H9 (cell line): ENCODE measurements around the gene AKAP12. TPM values are rescaled to one million over a fixed set of nuclear protein-coding genes. Genes with fewer than 3 reads are reported as not detected.
A peak's percentile ranks its signal among the peaks of the same experiment; 100 is the strongest.

Experiments
- DNase-seq: peaks from one replicate; pipeline ENCODE4 v3.0.0-alpha.2; 2017
- H2AFZ ChIP-seq: one replicate; pipeline ENCODE4 v1.6.1; 2013; ENCODE audit warnings: mild to moderate bottlenecking, low read length, control low read depth, moderate library complexity
- H2AK5ac ChIP-seq: 2 replicates; pipeline ENCODE4 v1.6.1; 2013; ENCODE audit warnings: low read length, control low read depth, mixed read lengths; ENCODE audit not compliant: insufficient read length
- H2BK120ac ChIP-seq: one replicate; pipeline ENCODE4 v1.6.1; 2013; ENCODE audit warnings: low read depth, mild to moderate bottlenecking, low read length, control low read depth, inconsistent platforms; ENCODE audit not compliant: poor library complexity, severe bottlenecking
- H2BK12ac ChIP-seq: 2 replicates; pipeline ENCODE4 v1.6.1; 2013; ENCODE audit warnings: low read length, control low read depth, mixed read lengths, low read depth; ENCODE audit not compliant: insufficient read length
- H2BK15ac ChIP-seq: 2 replicates; pipeline ENCODE4 v1.6.1; 2013; ENCODE audit warnings: low read depth, low read length, control low read depth
- H2BK20ac ChIP-seq: one replicate; pipeline ENCODE4 v1.6.1; 2013; ENCODE audit warnings: low read depth, mild to moderate bottlenecking, low read length, control low read depth, inconsistent platforms; ENCODE audit not compliant: poor library complexity, severe bottlenecking
- H2BK5ac ChIP-seq: 2 replicates; pipeline ENCODE4 v1.6.1; 2013; ENCODE audit warnings: low read length, control low read depth, mixed read lengths; ENCODE audit not compliant: insufficient read length
- H3K14ac ChIP-seq: 2 replicates; pipeline ENCODE4 v1.6.1; 2013; ENCODE audit warnings: low read length, control low read depth; ENCODE audit not compliant: insufficient read depth
- H3K18ac ChIP-seq: 2 replicates; pipeline ENCODE4 v1.6.1; 2013; ENCODE audit warnings: low read depth, mild to moderate bottlenecking, mixed read lengths, low read length, control low read depth; ENCODE audit not compliant: insufficient read length
- H3K23ac ChIP-seq: 2 replicates; pipeline ENCODE4 v1.6.1; 2013; ENCODE audit warnings: low read length, control low read depth, mixed read lengths, low read depth; ENCODE audit not compliant: insufficient read length
- H3K23me2 ChIP-seq: 2 replicates; pipeline ENCODE4 v1.6.1; 2013; ENCODE audit warnings: low read depth, mild to moderate bottlenecking, mixed read lengths, low read length, control low read depth; ENCODE audit not compliant: insufficient read length, poor library complexity, severe bottlenecking
- H3K27ac ChIP-seq: 2 replicates; pipeline ENCODE4 v1.5.1; 2013; ENCODE audit warnings: low read length, control low read depth, mixed read lengths, low read depth; ENCODE audit not compliant: insufficient read length
- H3K27me3 ChIP-seq: 2 replicates; pipeline ENCODE4 v1.6.1; 2013; ENCODE audit warnings: low read length, control low read depth, inconsistent platforms; ENCODE audit not compliant: insufficient read depth
- H3K4ac ChIP-seq: 2 replicates; pipeline ENCODE4 v1.6.1; 2013; ENCODE audit warnings: low read depth, mild to moderate bottlenecking, control low read depth, inconsistent platforms, low read length, moderate library complexity
- H3K4me1 ChIP-seq: 2 replicates; pipeline ENCODE4 v1.6.1; 2013; ENCODE audit warnings: low read length, control low read depth, inconsistent platforms; ENCODE audit not compliant: insufficient read depth
- H3K4me2 ChIP-seq: 2 replicates; pipeline ENCODE4 v1.6.1; 2013; ENCODE audit warnings: low read length, control low read depth, mixed read lengths; ENCODE audit not compliant: insufficient read length, insufficient read depth
- H3K56ac ChIP-seq: 2 replicates; pipeline ENCODE4 v1.6.1; 2013; ENCODE audit warnings: low read depth, mild to moderate bottlenecking, mixed read lengths, low read length, control low read depth; ENCODE audit not compliant: insufficient read length
- H3K79me1 ChIP-seq: 2 replicates; pipeline ENCODE4 v1.6.1; 2013; ENCODE audit warnings: low read depth, mild to moderate bottlenecking, moderate library complexity, low read length, control low read depth, inconsistent platforms; ENCODE audit not compliant: insufficient read depth, poor library complexity, severe bottlenecking
- H3K79me2 ChIP-seq: 2 replicates; pipeline ENCODE4 v1.6.1; 2013; ENCODE audit warnings: low read length, control low read depth, inconsistent platforms; ENCODE audit not compliant: insufficient read depth
- H3K9ac ChIP-seq: 2 replicates; pipeline ENCODE4 v1.6.1; 2013; ENCODE audit warnings: low read length, control low read depth, mixed read lengths; ENCODE audit not compliant: insufficient read length; ENCODE audit errors: extremely low read depth
- H3K9me3 ChIP-seq: one replicate; pipeline ENCODE4 v1.6.1; 2013; ENCODE audit warnings: low read depth, low read length, inconsistent platforms; ENCODE audit not compliant: control insufficient read depth
- H3T11ph ChIP-seq: one replicate; pipeline ENCODE4 v1.6.1; 2013; ENCODE audit warnings: mild to moderate bottlenecking, low read length, control low read depth, inconsistent platforms
- H4K20me1 ChIP-seq: one replicate; pipeline ENCODE4 v1.6.1; 2013; ENCODE audit not compliant: control insufficient read depth, insufficient read length, insufficient read depth
- H4K5ac ChIP-seq: 2 replicates; pipeline ENCODE4 v1.6.1; 2013; ENCODE audit warnings: low read depth, mild to moderate bottlenecking, mixed read lengths, low read length, control low read depth; ENCODE audit not compliant: insufficient read length
- H4K8ac ChIP-seq: replicated peaks from 2 replicates; pipeline ENCODE4 v1.6.1; 2013; ENCODE audit warnings: low read length, control low read depth, mixed read lengths, low read depth; ENCODE audit not compliant: insufficient read length
- H4K91ac ChIP-seq: 2 replicates; pipeline ENCODE4 v1.6.1; 2013; ENCODE audit warnings: low read depth, mild to moderate bottlenecking, moderate library complexity, mixed read lengths, low read length, control low read depth; ENCODE audit not compliant: insufficient read length
- H3K27ac Mint-ChIP-seq, 3 experiments: 2 replicates in 2 of 3; 3 replicates in 1 of 3; pipeline ENCODE4 v1.8.0; 2020 to 2021; ENCODE audit warnings: mixed read lengths in 3 of 3, mild to moderate bottlenecking in 1 of 3, moderate library complexity in 1 of 3
- H3K27me3 Mint-ChIP-seq: 2 replicates; pipeline ENCODE4 v1.8.0; 2021; ENCODE audit warnings: low read depth, mild to moderate bottlenecking, moderate library complexity, mixed read lengths
- H3K36me3 Mint-ChIP-seq, 3 experiments: 2 replicates in 2 of 3; 3 replicates in 1 of 3; pipeline ENCODE4 v1.8.0; 2020 to 2021; ENCODE audit warnings: low read depth in 3 of 3, mixed read lengths in 3 of 3; ENCODE audit not compliant: insufficient read depth in 1 of 3
- H3K4me1 Mint-ChIP-seq, 2 experiments: 2 replicates each; pipeline ENCODE4 v1.8.0; 2020; ENCODE audit warnings: mixed read lengths in 2 of 2
- H3K4me3 Mint-ChIP-seq, 2 experiments: 2 replicates in 1 of 2; 3 replicates in 1 of 2; pipeline ENCODE4 v1.8.0; 2020 to 2021; ENCODE audit warnings: mild to moderate bottlenecking in 2 of 2, mixed read lengths in 2 of 2, moderate library complexity in 1 of 2
- H3K9me3 Mint-ChIP-seq, 2 experiments: 2 replicates in 1 of 2; 3 replicates in 1 of 2; pipeline ENCODE4 v1.8.0; 2020; ENCODE audit warnings: mild to moderate bottlenecking in 2 of 2, mixed read lengths in 2 of 2, moderate library complexity in 1 of 2
- WGBS: extraction: QIAGEN DNeasy Blood & Tissue Kit; methylation state at CpG from one replicate; pipeline ENCODE4 v1.1.7; 2013; ENCODE audit warnings: missing lambda C conversion rate, low lambda C conversion rate, mixed read lengths; ENCODE audit not compliant: insufficient read length; ENCODE audit errors: extremely low coverage; 5-methylcytosine and 5-hydroxymethylcytosine counted together
- total RNA-seq: library from RNA; stranded (reverse); gene quantifications from 2 replicates; pipeline ENCODE4 v1.2.1, GENCODE V29; 2021
- TF ChIP-seq, protein P1 (sequence below): fragments of 200-600 bp; sonication (generic); conservative IDR thresholded peaks from 3 replicates; pipeline ENCODE4 v1.8.0; 2021; ENCODE audit warnings: antibody characterized with exemption, mild to moderate bottlenecking

The AKAP12 gene
- total RNA-seq, 1 experiment from 2014 or later = 52.3 TPM

DNA sequence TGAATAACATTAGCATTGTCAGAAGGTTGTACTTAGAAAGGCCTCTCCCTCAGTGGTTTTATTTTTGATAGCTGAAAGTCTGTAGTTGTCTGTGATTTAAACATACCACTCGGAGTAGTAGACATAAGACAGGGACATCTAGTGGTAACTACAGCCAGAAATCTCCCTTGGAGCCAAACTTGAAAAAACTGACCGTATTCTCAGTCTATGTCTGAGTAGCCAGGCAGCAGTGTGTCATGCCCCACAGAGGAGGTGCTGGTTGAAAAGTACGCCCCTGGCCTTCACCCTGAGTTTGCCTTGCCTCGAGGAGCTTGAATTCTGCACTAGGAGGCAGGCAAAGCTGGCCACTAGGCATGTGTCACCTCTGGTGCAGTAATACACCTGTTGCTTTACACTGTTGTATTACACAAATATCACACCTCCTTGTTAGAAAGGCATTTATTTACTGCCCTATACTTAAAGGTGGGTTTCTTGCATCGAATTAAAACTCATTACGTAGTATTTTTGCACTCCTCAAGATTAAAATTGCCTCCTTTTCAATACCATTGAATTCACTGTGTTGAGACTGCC is 130.8 kb downstream of the AKAP12 start:
- peaks cover 15 to 16% of the 10 kb centered on the region in 2 experiments for H3K4me1 Mint-ChIP-seq

More for the DNA sequence above, 130.8 kb downstream of the AKAP12 start:
- Mint-ChIP-seq H3K4me3 (no peak overlapping the region), H3K27me3 (no peaks in the 10 kb centered on the region), H3K9me3 (no peaks in the 10 kb centered on the region), H3K27ac (no peak overlapping the region), H3K36me3 (peaks cover 24 to 58% (median 47%) of the 10 kb centered on the region in 3 experiments; a peak in 6 of 7 replicates)
- Histone ChIP-seq H3K27ac (no peak overlapping the region), H2AFZ (no peak overlapping the region), H3K9me3 (no peaks in the 10 kb centered on the region), H3K4ac (no peak overlapping the region), H2BK20ac (no peak overlapping the region), H3K23ac (no peak overlapping the region), H3K79me2 (no peaks in the 10 kb centered on the region; the same call in 1 of the 2 replicates), H3K79me1 (no peaks in the 10 kb centered on the region), H2BK12ac (no peak overlapping the region), H4K20me1 (no peaks in the 10 kb centered on the region), H2BK5ac (no peak overlapping the region), H4K91ac (no peak overlapping the region), H3T11ph (no peak overlapping the region), H4K5ac (no peak overlapping the region), H3K18ac (no peak overlapping the region), H3K56ac (no peak overlapping the region), H3K9ac (no peak overlapping the region), H2BK120ac (no peak overlapping the region), H2AK5ac (no peak overlapping the region), H2BK15ac (no peak overlapping the region), H3K23me2 (no peaks in the 10 kb centered on the region), H3K4me2 (no peak overlapping the region), H3K27me3 (no peaks in the 10 kb centered on the region), H4K8ac (no peak overlapping the region), H3K14ac (no peak overlapping the region), H3K4me1 (peaks cover 5% of the 10 kb centered on the region; the same call in 1 of the 2 replicates)
- TF ChIP-seq, protein P1, sequence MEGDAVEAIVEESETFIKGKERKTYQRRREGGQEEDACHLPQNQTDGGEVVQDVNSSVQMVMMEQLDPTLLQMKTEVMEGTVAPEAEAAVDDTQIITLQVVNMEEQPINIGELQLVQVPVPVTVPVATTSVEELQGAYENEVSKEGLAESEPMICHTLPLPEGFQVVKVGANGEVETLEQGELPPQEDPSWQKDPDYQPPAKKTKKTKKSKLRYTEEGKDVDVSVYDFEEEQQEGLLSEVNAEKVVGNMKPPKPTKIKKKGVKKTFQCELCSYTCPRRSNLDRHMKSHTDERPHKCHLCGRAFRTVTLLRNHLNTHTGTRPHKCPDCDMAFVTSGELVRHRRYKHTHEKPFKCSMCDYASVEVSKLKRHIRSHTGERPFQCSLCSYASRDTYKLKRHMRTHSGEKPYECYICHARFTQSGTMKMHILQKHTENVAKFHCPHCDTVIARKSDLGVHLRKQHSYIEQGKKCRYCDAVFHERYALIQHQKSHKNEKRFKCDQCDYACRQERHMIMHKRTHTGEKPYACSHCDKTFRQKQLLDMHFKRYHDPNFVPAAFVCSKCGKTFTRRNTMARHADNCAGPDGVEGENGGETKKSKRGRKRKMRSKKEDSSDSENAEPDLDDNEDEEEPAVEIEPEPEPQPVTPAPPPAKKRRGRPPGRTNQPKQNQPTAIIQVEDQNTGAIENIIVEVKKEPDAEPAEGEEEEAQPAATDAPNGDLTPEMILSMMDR = peak; percentile 28; the same call in 2 of the 3 replicates
- no peak for DNase-seq
- no CpG with 5 or more reads among the region's 6 CpGs for WGBS
